NB4 (cell line): Measurements from ENCODE around the gene NEBL.

ENCODE experiments used
- CTCF ChIP-seq: IDR thresholded peaks from one replicate; pipeline ENCODE4 v1.5.1; 2012; ENCODE audit warnings: low read depth, low read length
- POLR2A ChIP-seq: IDR thresholded peaks from 2 replicates; pipeline ENCODE4 v1.6.1; 2011; ENCODE audit warnings: mild to moderate bottlenecking; ENCODE audit not compliant: insufficient read length; ENCODE audit errors: extremely low read depth
- TF ChIP-seq, protein P1 (sequence below): IDR thresholded peaks from 2 replicates; pipeline ENCODE4 v1.6.1; 2011; ENCODE audit warnings: low read depth, low read length

GRCh38 chr10:20768843-20769242 lies 128.3 kb downstream of the NEBL start:
- TF ChIP-seq CTCF (no peak), POLR2A (no peak)
- TF ChIP-seq, protein P1, sequence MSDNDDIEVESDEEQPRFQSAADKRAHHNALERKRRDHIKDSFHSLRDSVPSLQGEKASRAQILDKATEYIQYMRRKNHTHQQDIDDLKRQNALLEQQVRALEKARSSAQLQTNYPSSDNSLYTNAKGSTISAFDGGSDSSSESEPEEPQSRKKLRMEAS, result no peak
